ENCODE results near the gene COL19A1. TPM values are rescaled to one million over a fixed set of nuclear protein-coding genes. Genes with fewer than 3 reads are reported as not detected.
A peak's percentile ranks its signal among the peaks of the same experiment; 100 is the strongest.

The COL19A1 gene
- polyA plus RNA-seq, 1 donor (not counting 4 experiments of a cell fraction or from before 2014, with no cell fraction given), result not detected

DNA sequence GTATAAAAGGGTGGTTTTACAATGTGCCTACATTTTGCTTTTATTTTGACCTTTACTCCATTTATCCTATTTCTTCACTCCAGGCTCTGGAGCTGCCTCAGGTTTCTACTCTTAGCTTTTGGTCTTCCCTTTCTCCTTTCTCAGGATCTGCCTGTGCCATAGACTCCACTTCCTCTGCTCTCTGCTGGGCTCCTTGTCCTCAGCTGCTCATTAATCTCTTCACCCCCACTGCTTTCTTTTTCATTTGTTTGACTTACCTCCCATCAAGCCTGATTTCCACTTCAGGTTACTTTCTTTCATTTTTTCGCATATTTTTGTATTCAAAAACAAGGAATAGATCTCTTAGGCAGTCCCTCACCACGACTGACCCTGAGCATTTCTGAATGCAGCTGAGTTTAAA is 106.8 kb downstream of the COL19A1 start:
- no peak for FAIRE-seq
- dilution Hi-C loops (cut with MboI; ENCODE audit: extremely low pct_ligation_motif_present, low sequenced_read_pairs), result no loop called here
- no peak for TF ChIP-seq EZH2 (IDR thresholded peaks at IDR 0.05; ENCODE audit: low read length)
- TF ChIP-seq CTCF (optimal IDR thresholded peaks at IDR 0.05 in 1 of 3, IDR thresholded peaks at IDR 0.05 in 1 of 3, conservative IDR thresholded peaks at IDR 0.05 in 1 of 3; ENCODE audit: extremely low read depth in 1 of 3, insufficient read depth in 2 of 3, low read length in 3 of 3), result no peak

DNA sequence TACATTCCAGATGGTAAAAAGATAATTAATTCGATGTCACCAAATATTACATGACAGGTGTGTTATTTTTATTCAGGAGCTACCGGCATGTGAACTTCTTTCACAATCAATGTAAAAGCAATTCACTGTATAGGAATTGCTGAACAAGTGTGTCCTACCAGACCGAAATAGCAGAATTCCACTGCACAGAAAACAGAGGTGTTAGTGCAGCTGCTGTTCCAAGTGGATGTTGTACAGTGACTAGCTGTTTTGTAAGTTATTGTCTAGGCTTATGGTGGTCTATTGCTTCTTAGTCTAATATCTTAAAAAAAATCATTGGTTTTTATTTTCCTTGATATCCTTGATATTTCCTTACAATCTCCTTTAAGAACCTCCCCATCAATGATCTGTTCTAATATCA is 107.4 kb downstream of the COL19A1 start:
- Histone ChIP-seq H3K4me1 (ENCODE audit: control insufficient read depth, extremely low read depth, insufficient read depth, low read length) (no peaks in the 10 kb centered on the region), H4K20me1 (ENCODE audit: control insufficient read depth, extremely low read depth, insufficient read depth, low read length) (no peaks in the 10 kb centered on the region), H3K9ac (ENCODE audit: control insufficient read depth, extremely low read depth, insufficient read depth, low read length) (no peak overlapping the region), H3K9me3 (ENCODE audit: control insufficient read depth, low read depth, low read length) (no peaks in the 10 kb centered on the region), H3K79me2 (ENCODE audit: control insufficient read depth, insufficient read depth, low read length) (no peaks in the 10 kb centered on the region), H3K36me3 (ENCODE audit: control insufficient read depth in 2 of 2, extremely low read depth in 1 of 2, insufficient read depth in 2 of 2, low read length in 2 of 2) (no peaks in the 10 kb centered on the region), H3K4me3 (ENCODE audit: control insufficient read depth in 2 of 3, extremely low read depth in 1 of 3, insufficient read depth in 2 of 3, low read depth in 1 of 3, low read length in 3 of 3) (no peak overlapping the region), H3K27me3 (ENCODE audit: control insufficient read depth, extremely low read depth, insufficient read depth, low read length) (no peaks in the 10 kb centered on the region), H3K27ac (ENCODE audit: control insufficient read depth, insufficient read depth, low read length) (no peak overlapping the region), H3K4me2 (ENCODE audit: control insufficient read depth, extremely low read depth, insufficient read depth, low read depth, low read length) (no peak overlapping the region), H2AFZ (ENCODE audit: control insufficient read depth, low read length) (no peak overlapping the region), H3K9me1 (ENCODE audit: control insufficient read depth, extremely low read depth, insufficient read depth, low read length) (no peaks in the 10 kb centered on the region)
- TF ChIP-seq EZH2 (IDR thresholded peaks at IDR 0.05; ENCODE audit: low read length), result no peak
- FAIRE-seq, result no peak
- DNase-seq (ENCODE audit: low read depth, low spot score), result no peak
- dilution Hi-C loops (cut with MboI; ENCODE audit: extremely low pct_ligation_motif_present, low sequenced_read_pairs), result no loop called here

More for the DNA sequence above, 106.8 kb downstream of the COL19A1 start:
- Histone ChIP-seq H3K36me3 (ENCODE audit: control insufficient read depth in 2 of 2, extremely low read depth in 1 of 2, insufficient read depth in 2 of 2, low read length in 2 of 2) (no peaks in the 10 kb centered on the region), H3K9me3 (ENCODE audit: control insufficient read depth, low read depth, low read length) (no peaks in the 10 kb centered on the region), H3K27me3 (ENCODE audit: control insufficient read depth, extremely low read depth, insufficient read depth, low read length) (no peaks in the 10 kb centered on the region), H3K79me2 (ENCODE audit: control insufficient read depth, insufficient read depth, low read length) (no peaks in the 10 kb centered on the region), H3K4me1 (ENCODE audit: control insufficient read depth, extremely low read depth, insufficient read depth, low read length) (no peaks in the 10 kb centered on the region), H3K9ac (ENCODE audit: control insufficient read depth, extremely low read depth, insufficient read depth, low read length) (no peak overlapping the region), H3K27ac (ENCODE audit: control insufficient read depth, insufficient read depth, low read length) (no peak overlapping the region), H2AFZ (ENCODE audit: control insufficient read depth, low read length) (no peak overlapping the region), H3K9me1 (ENCODE audit: control insufficient read depth, extremely low read depth, insufficient read depth, low read length) (no peaks in the 10 kb centered on the region), H4K20me1 (ENCODE audit: control insufficient read depth, extremely low read depth, insufficient read depth, low read length) (no peaks in the 10 kb centered on the region), H3K4me2 (ENCODE audit: control insufficient read depth, extremely low read depth, insufficient read depth, low read depth, low read length) (no peak overlapping the region), H3K4me3 (ENCODE audit: control insufficient read depth in 2 of 3, extremely low read depth in 1 of 3, insufficient read depth in 2 of 3, low read depth in 1 of 3, low read length in 3 of 3) (no peak overlapping the region)
- no peak for DNase-seq (ENCODE audit: low read depth, low spot score)

DNA sequence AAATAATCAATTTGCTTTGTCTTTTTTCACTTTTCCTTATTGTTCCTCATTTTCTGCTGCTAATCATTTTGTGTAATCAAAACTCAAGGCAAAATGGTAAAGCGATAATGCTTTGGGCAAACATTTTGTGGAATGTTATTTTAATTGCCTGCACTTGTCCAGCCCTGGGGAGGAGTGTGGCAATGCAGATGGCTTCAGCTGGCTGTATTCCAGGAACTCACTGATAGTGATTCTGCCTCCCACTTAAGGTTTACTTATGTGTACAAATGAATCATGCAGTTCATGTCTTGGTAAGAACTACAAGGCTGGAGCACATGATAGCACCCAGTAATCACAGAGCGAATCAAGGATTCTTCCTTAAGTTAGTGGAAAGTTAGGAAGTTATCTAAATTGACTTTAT is 107.8 kb downstream of the COL19A1 start:
- no peak for DNase-seq (ENCODE audit: low read depth, low spot score)
- Histone ChIP-seq H3K27me3 (ENCODE audit: control insufficient read depth, extremely low read depth, insufficient read depth, low read length) (no peaks in the 10 kb centered on the region), H3K36me3 (ENCODE audit: control insufficient read depth in 2 of 2, extremely low read depth in 1 of 2, insufficient read depth in 2 of 2, low read length in 2 of 2) (no peaks in the 10 kb centered on the region), H3K4me3 (ENCODE audit: control insufficient read depth in 2 of 3, extremely low read depth in 1 of 3, insufficient read depth in 2 of 3, low read depth in 1 of 3, low read length in 3 of 3) (no peak overlapping the region), H3K4me2 (ENCODE audit: control insufficient read depth, extremely low read depth, insufficient read depth, low read depth, low read length) (no peak overlapping the region), H3K9me1 (ENCODE audit: control insufficient read depth, extremely low read depth, insufficient read depth, low read length) (no peaks in the 10 kb centered on the region), H3K4me1 (ENCODE audit: control insufficient read depth, extremely low read depth, insufficient read depth, low read length) (no peaks in the 10 kb centered on the region), H3K9me3 (ENCODE audit: control insufficient read depth, low read depth, low read length) (no peaks in the 10 kb centered on the region), H4K20me1 (ENCODE audit: control insufficient read depth, extremely low read depth, insufficient read depth, low read length) (no peaks in the 10 kb centered on the region), H3K79me2 (ENCODE audit: control insufficient read depth, insufficient read depth, low read length) (no peaks in the 10 kb centered on the region), H3K27ac (ENCODE audit: control insufficient read depth, insufficient read depth, low read length) (no peak overlapping the region), H2AFZ (ENCODE audit: control insufficient read depth, low read length) (no peak overlapping the region), H3K9ac (ENCODE audit: control insufficient read depth, extremely low read depth, insufficient read depth, low read length) (no peak overlapping the region)
- FAIRE-seq, result peak; percentile 9
- dilution Hi-C loops (cut with MboI; ENCODE audit: extremely low pct_ligation_motif_present, low sequenced_read_pairs), result no loop called here
- TF ChIP-seq EZH2 (IDR thresholded peaks at IDR 0.05; ENCODE audit: low read length) (no peak), CTCF (optimal IDR thresholded peaks at IDR 0.05 in 1 of 3, IDR thresholded peaks at IDR 0.05 in 1 of 3, conservative IDR thresholded peaks at IDR 0.05 in 1 of 3; ENCODE audit: extremely low read depth in 1 of 3, insufficient read depth in 2 of 3, low read length in 3 of 3) (no peak)

Data from keratinocyte (primary cell).